Epidermal melanocyte (primary cell): ENCODE measurements around the gene BACH2.
A peak's percentile ranks its signal among the peaks of the same experiment; 100 is the strongest.
"Not testable (repeated sequence)": the region's sequence is repeated elsewhere in the genome, so short reads cannot be mapped to it uniquely, and the experiment has no call there.

Source experiments
- DNase-seq: peaks from one replicate; pipeline ENCODE4 v3.0.0; 2011; ENCODE audit warnings: low spot score; ENCODE audit not compliant: insufficient read length

BACH2 gene

GRCh38 chr6:90302320-90302719, 5.7 kb upstream of the BACH2 start:
- no peak for DNase-seq

GRCh38 chr6:90301816-90302215, 5.2 kb upstream of the BACH2 start:
- DNase-seq = no peak

GRCh38 chr6:90298459-90299053, 1.9 kb upstream of the BACH2 start:
- no peak for DNase-seq

- DNase-seq = no peak
Measured at GRCh38 chr6:90297867-90298381, 1.3 kb upstream of the BACH2 start.

GRCh38 chr6:90297115-90297866, 648 bp upstream of the BACH2 start:
- no peak for DNase-seq

- peak; percentile 27 for DNase-seq
Measured at GRCh38 chr6:90295854-90296340, 746 bp downstream of the BACH2 start.

GRCh38 chr6:90294989-90295853, 1.4 kb downstream of the BACH2 start:
- no peak for DNase-seq

GRCh38 chr6:90294614-90294988, 2.0 kb downstream of the BACH2 start:
- DNase-seq = no peak

GRCh38 chr6:90294008-90294511, 2.6 kb downstream of the BACH2 start:
- DNase-seq = no peak

- DNase-seq = no peak
Measured at GRCh38 chr6:90293319-90293953, 3.2 kb downstream of the BACH2 start.

GRCh38 chr6:90291565-90291964, 5.1 kb downstream of the BACH2 start:
- no peak for DNase-seq

GRCh38 chr6:90290811-90291420, 5.7 kb downstream of the BACH2 start:
- DNase-seq = no peak

GRCh38 chr6:90289902-90290301, 6.7 kb downstream of the BACH2 start:
- DNase-seq = no peak

- no peak for DNase-seq
Measured at GRCh38 chr6:90288404-90288803, 8.2 kb downstream of the BACH2 start.

- no peak for DNase-seq
Measured at GRCh38 chr6:90286884-90287488, 9.7 kb downstream of the BACH2 start.

- DNase-seq = peak; percentile 81
Measured at GRCh38 chr6:90285611-90286381, 10.8 kb downstream of the BACH2 start.

- DNase-seq = no peak
Measured at GRCh38 chr6:90285042-90285481, 11.6 kb downstream of the BACH2 start.

- DNase-seq = no peak
Measured at GRCh38 chr6:90284236-90285041, 12.2 kb downstream of the BACH2 start.

- DNase-seq = not testable (repeated sequence)
Measured at GRCh38 chr6:90282265-90282664, 14.4 kb downstream of the BACH2 start.
